ENCODE results near the gene ADAM12.

GRCh38 chr10:126352453-126352852 is 35.8 kb downstream of the ADAM12 start:
- no peak for TF ChIP-seq POLR2AphosphoS5 (IDR thresholded peaks at IDR 0.05; ENCODE audit: borderline replicate concordance, low read depth, low read length)
- no peak for TF ChIP-seq EZH2 (IDR thresholded peaks at IDR 0.05)
- TF ChIP-seq FOXP2 (optimal IDR thresholded peaks at IDR 0.05; ENCODE audit: control extremely low read depth, extremely low read length, insufficient read depth), result no peak

All from SK-N-MC (cell line).